K562 treated with DMSO at 1 percent for 24 hours (cell line): Measurements from ENCODE around the gene PTPRF. TPM values are rescaled to one million over a fixed set of nuclear protein-coding genes. Genes with fewer than 3 reads are reported as not detected.

Source experiments
- total RNA-seq: library from RNA; unstranded; fragments of 300-600 nt; gene quantifications from 2 replicates; pipeline ENCODE4 v1.2.3, GENCODE V29; 2022; ENCODE audit warnings: low read depth; ENCODE audit not compliant: insufficient read depth

PTPRF gene
- 2.9 and 3.3 TPM in 2 replicates for total RNA-seq

GRCh38 chr1:43530483-43531106 lies at the start of gene PTPRF:
TSS of gene PTPRF (plus strand) at chr1:43530883. CDS start at chr1:43545076, 14,193 bp downstream.

Other genes starting within 250 kb of the PTPRF start
- gene C1orf210, start 245.3 kb upstream of the PTPRF start, total RNA-seq = not detected in 2 replicates
- not detected in 2 replicates for gene TIE1, start 229.9 kb upstream of the PTPRF start, total RNA-seq
- not detected in 2 replicates for gene MPL, start 193.1 kb upstream of the PTPRF start, total RNA-seq
- gene CDC20, start 171.9 kb upstream of the PTPRF start, total RNA-seq = 186 and 203 TPM in 2 replicates
- 127 and 138 TPM in 2 replicates for gene ELOVL1, start 162.9 kb upstream of the PTPRF start, total RNA-seq
- gene MED8, start 141.1 kb upstream of the PTPRF start, total RNA-seq = 56.1 and 63.0 TPM in 2 replicates
- gene SZT2, start 141.0 kb upstream of the PTPRF start, total RNA-seq = 23.4 and 29.5 TPM in 2 replicates
- gene HYI, start 77.0 kb upstream of the PTPRF start, total RNA-seq = 11.1 and 35.5 TPM in 2 replicates
- 49.1 and 52.8 TPM in 2 replicates for gene KDM4A, start 119.3 kb downstream of the PTPRF start, total RNA-seq
- gene ST3GAL3, start 176.7 kb downstream of the PTPRF start, total RNA-seq = 26.7 and 29.1 TPM in 2 replicates